BJ (cell line): ENCODE data around the gene JCAD. TPM values are rescaled to one million over a fixed set of nuclear protein-coding genes. Genes with fewer than 3 reads are reported as not detected.

ENCODE experiments used
- CTCF ChIA-PET: fragments of 350-600 bp; formaldehyde crosslinking; extraction: SDS; loops from one replicate; lab custom pipeline; 2021; ENCODE audit warnings: antibody characterized with exemption, inconsistent platforms; lab: Yijun Ruan, JAX
- POLR2A ChIA-PET: fragments of 300-600 bp; sonication (Branson Sonifier 250); formaldehyde crosslinking; extraction: SDS; loops from one replicate; lab custom pipeline; 2021; ENCODE audit warnings: antibody characterized with exemption; lab: Charles Lee
- DNase-seq: peaks from one replicate; pipeline ENCODE4 v3.0.0-alpha.2; 2011; ENCODE audit warnings: low read depth
- H3K27me3 ChIP-seq: 2 replicates; pipeline ENCODE4 v1.6.0; 2011; ENCODE audit warnings: low read length; ENCODE audit not compliant: control insufficient read depth, insufficient read depth
- H3K36me3 ChIP-seq: 2 replicates; pipeline ENCODE4 v1.5.1; 2011; ENCODE audit warnings: low read length; ENCODE audit not compliant: control insufficient read depth, insufficient read depth
- H3K4me3 ChIP-seq: 2 replicates; pipeline ENCODE4 v1.5.1; 2011; ENCODE audit warnings: low read depth, mild to moderate bottlenecking, control low read depth, low read length
- polyA plus RNA-seq: library from polyadenylated mRNA; depleted of rRNA; stranded (reverse); fragments of >200 nt; gene quantifications from 2 replicates; pipeline ENCODE4 v1.2.3, GENCODE V29; 2011
- TF ChIP-seq, protein P1 (sequence below): IDR thresholded peaks from 2 replicates; pipeline ENCODE4 v1.5.1; 2011; ENCODE audit warnings: low read depth, mild to moderate bottlenecking, control low read depth, inconsistent platforms, low read length, moderate library complexity; ENCODE audit not compliant: insufficient read depth

The JCAD gene
- polyA plus RNA-seq, 1 experiment: 13.9 TPM

- H3K36me3 ChIP-seq: peaks cover 4% of the 10 kb centered on the region; the same call in 1 of the 2 replicates
- no peaks in the 10 kb centered on the region for H3K27me3 ChIP-seq
- no peak for DNase-seq
- no peak overlapping the region for H3K4me3 ChIP-seq
- POLR2A ChIA-PET: no interaction called here
- CTCF ChIA-PET: interaction anchor here (1.6 kb wide), 1 partner anchor 49 kb away, joined by 3 read pairs; no protein-coding TSS in a partner anchor
- TF ChIP-seq, protein P1, sequence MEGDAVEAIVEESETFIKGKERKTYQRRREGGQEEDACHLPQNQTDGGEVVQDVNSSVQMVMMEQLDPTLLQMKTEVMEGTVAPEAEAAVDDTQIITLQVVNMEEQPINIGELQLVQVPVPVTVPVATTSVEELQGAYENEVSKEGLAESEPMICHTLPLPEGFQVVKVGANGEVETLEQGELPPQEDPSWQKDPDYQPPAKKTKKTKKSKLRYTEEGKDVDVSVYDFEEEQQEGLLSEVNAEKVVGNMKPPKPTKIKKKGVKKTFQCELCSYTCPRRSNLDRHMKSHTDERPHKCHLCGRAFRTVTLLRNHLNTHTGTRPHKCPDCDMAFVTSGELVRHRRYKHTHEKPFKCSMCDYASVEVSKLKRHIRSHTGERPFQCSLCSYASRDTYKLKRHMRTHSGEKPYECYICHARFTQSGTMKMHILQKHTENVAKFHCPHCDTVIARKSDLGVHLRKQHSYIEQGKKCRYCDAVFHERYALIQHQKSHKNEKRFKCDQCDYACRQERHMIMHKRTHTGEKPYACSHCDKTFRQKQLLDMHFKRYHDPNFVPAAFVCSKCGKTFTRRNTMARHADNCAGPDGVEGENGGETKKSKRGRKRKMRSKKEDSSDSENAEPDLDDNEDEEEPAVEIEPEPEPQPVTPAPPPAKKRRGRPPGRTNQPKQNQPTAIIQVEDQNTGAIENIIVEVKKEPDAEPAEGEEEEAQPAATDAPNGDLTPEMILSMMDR: no peak
Observed at GRCh38 chr10:30052062-30052461, 7.3 kb downstream of the JCAD start.

DNA sequence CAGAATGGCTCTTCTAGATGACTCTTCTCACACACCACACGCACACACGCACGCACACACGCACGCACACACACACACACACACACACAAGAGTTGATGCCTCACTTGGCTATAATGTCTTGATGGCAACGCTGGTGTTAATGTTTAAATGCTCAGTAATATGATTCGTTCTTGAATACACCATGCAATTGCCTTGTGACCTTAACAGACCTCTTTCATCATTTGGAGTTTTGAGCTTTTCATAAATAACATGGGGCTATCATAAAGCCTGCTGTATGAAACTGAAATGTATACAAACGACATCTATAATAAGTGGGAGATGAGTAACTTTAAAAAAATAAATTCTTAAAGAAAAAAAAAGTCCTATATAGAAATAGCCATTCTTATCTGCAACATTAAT, 8.2 kb downstream of the JCAD start:
- no peak for DNase-seq
- CTCF ChIA-PET: interaction anchor here (1.3 to 1.6 kb wide), 2 partner anchors 46 to 48 kb away, joined by 3 read pairs; no protein-coding TSS in a partner anchor
- no peak overlapping the region for H3K4me3 ChIP-seq
- POLR2A ChIA-PET: no interaction called here
- H3K36me3 ChIP-seq: peaks cover 4% of the 10 kb centered on the region; the same call in 1 of the 2 replicates
- TF ChIP-seq, protein P1: no peak
- no peaks in the 10 kb centered on the region for H3K27me3 ChIP-seq

DNA sequence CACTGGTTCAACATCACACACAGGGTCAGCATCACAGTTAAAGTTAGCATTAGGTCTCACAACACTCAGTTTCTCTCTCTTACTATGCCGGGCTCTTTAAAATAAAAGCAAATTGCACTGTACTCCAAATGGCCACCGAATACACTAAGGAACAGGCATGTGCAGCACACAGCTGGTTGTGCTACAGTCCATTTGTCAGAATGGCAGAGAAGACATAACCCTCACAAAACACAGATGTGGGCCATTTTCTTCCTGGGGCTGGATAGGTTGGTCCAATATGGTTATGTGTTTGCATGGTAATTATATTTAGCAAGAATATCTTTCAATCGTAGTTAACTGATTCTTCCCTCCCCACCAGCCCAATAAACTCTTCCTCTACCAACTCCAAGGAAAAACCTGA, 9.0 kb downstream of the JCAD start:
- Histone ChIP-seq H3K36me3 (peaks cover 6% of the 10 kb centered on the region), H3K4me3 (no peak overlapping the region), H3K27me3 (no peaks in the 10 kb centered on the region)
- TF ChIP-seq, protein P1: no peak
- no peak for DNase-seq
- ChIA-PET CTCF (interaction anchor here (1.3 kb wide), 1 partner anchor 45 kb away, joined by 3 read pairs; no protein-coding TSS in a partner anchor), POLR2A (no interaction called here)

GRCh38 chr10:30048768-30049517, 10.4 kb downstream of the JCAD start:
- no peak overlapping the region for H3K4me3 ChIP-seq
- ChIA-PET CTCF (no interaction called here), POLR2A (no interaction called here)
- TF ChIP-seq, protein P1: no peak
- no peaks in the 10 kb centered on the region for H3K27me3 ChIP-seq
- H3K36me3 ChIP-seq: peaks cover 9% of the 10 kb centered on the region
- DNase-seq: no peak

GRCh38 chr10:30047924-30048531, 11.4 kb downstream of the JCAD start:
- H3K27me3 ChIP-seq: no peaks in the 10 kb centered on the region
- ChIA-PET CTCF (no interaction called here), POLR2A (no interaction called here)
- TF ChIP-seq, protein P1: no peak
- no peak overlapping the region for H3K4me3 ChIP-seq
- DNase-seq: no peak
- peaks cover 9% of the 10 kb centered on the region for H3K36me3 ChIP-seq
